H1 (cell line): ENCODE measurements around the gene DNAJC11. TPM values are rescaled to one million over a fixed set of nuclear protein-coding genes. Genes with fewer than 3 reads are reported as not detected.

ENCODE experiments used
- CTCF ChIA-PET: fragments of 300-600 bp; sonication (Branson Sonifier 250); formaldehyde crosslinking; loops from one replicate; lab custom pipeline; 2021; ENCODE audit not compliant: partially characterized antibody; lab: Charles Lee
- POLR2A ChIA-PET: fragments of 300-600 bp; sonication (Branson Sonifier 250); formaldehyde crosslinking; loops from one replicate; lab custom pipeline; 2021; ENCODE audit warnings: inconsistent platforms; ENCODE audit not compliant: partially characterized antibody; lab: Charles Lee
- DNase-seq, 2 experiments: peaks; one replicate each; pipeline versions ENCODE4 v3.0.0 to v3.0.0-alpha.2; 2010 to 2022; ENCODE audit warnings: low spot score in 2 of 2, low read depth in 1 of 2, mixed read lengths in 1 of 2
- FAIRE-seq: peaks from 2 replicates; lab custom pipeline; 2011; peaks lifted over from hg19 to GRCh38; lab: Jason Lieb, UNC
- H2AFZ ChIP-seq: 2 replicates; pipeline ENCODE4 v1.8.1; 2012; ENCODE audit warnings: low read length, inconsistent platforms
- H2AK5ac ChIP-seq: 2 replicates; pipeline ENCODE4 v1.6.1; 2013; ENCODE audit warnings: low read depth, low read length
- H2BK120ac ChIP-seq: replicated peaks from 2 replicates; pipeline ENCODE3; 2013; ENCODE audit warnings: low read depth, low read length, inconsistent platforms
- H2BK12ac ChIP-seq: 2 replicates; pipeline ENCODE4 v1.6.1; 2013; ENCODE audit warnings: low read depth, low read length
- H2BK15ac ChIP-seq: 2 replicates; pipeline ENCODE4 v1.6.1; 2013; ENCODE audit warnings: low read length
- H2BK20ac ChIP-seq: 2 replicates; pipeline ENCODE4 v1.6.1; 2013; ENCODE audit warnings: low read length
- H2BK5ac ChIP-seq: 2 replicates; pipeline ENCODE4 v1.6.1; 2013; ENCODE audit warnings: low read depth, low read length
- H3K14ac ChIP-seq: 2 replicates; pipeline ENCODE4 v1.6.1; 2013; ENCODE audit warnings: inconsistent platforms; ENCODE audit not compliant: insufficient read length
- H3K18ac ChIP-seq: 2 replicates; pipeline ENCODE4 v1.6.1; 2013; ENCODE audit warnings: low read length; ENCODE audit errors: extremely low read depth
- H3K23ac ChIP-seq: 2 replicates; pipeline ENCODE4 v1.6.1; 2013; ENCODE audit warnings: inconsistent platforms; ENCODE audit not compliant: insufficient read length
- H3K23me2 ChIP-seq: 2 replicates; pipeline ENCODE4 v1.6.1; 2013; ENCODE audit warnings: low read depth, low read length
- H3K27ac ChIP-seq: 2 replicates; pipeline ENCODE4 v1.6.1; 2011; ENCODE audit warnings: low read depth, low read length, inconsistent platforms
- H3K27me3 ChIP-seq, 4 experiments: replicated peaks in 1 of 4; 1 replicate in 1 of 4; 2 replicates in 3 of 4; pipeline versions ENCODE4 v1.6.1 to v1.8.1; 2011 to 2013; ENCODE audit warnings: low read length in 3 of 4, mild to moderate bottlenecking in 3 of 4, inconsistent platforms in 2 of 4, mixed read lengths in 2 of 4, moderate library complexity in 1 of 4; ENCODE audit not compliant: control insufficient read depth in 3 of 4, insufficient read depth in 3 of 4; ENCODE audit errors: extremely low read depth in 1 of 4
- H3K36me3 ChIP-seq, 4 experiments: 2 replicates each; pipeline versions ENCODE4 v1.6.1 to v1.8.1; 2011 to 2013; ENCODE audit warnings: mild to moderate bottlenecking in 4 of 4, low read length in 3 of 4, moderate library complexity in 2 of 4, control low read depth in 1 of 4, inconsistent platforms in 1 of 4; ENCODE audit not compliant: insufficient read depth in 4 of 4, control insufficient read depth in 2 of 4
- H3K4ac ChIP-seq: replicated peaks from 2 replicates; pipeline ENCODE3; 2013; ENCODE audit warnings: low read length, low read depth, mixed read lengths, inconsistent platforms; ENCODE audit not compliant: insufficient read length
- H3K4me1 ChIP-seq, 4 experiments: replicated peaks in 1 of 4; 1 replicate in 1 of 4; 2 replicates in 3 of 4; pipeline versions ENCODE4 v1.6.1 to v1.8.1; 2011 to 2013; ENCODE audit warnings: low read length in 3 of 4, inconsistent platforms in 2 of 4, mixed read lengths in 1 of 4; ENCODE audit not compliant: insufficient read depth in 4 of 4, control insufficient read depth in 3 of 4
- H3K4me2 ChIP-seq, 2 experiments: 2 replicates each; pipeline versions ENCODE4 v1.6.1 to v1.8.1; 2011 to 2013; ENCODE audit warnings: low read depth in 2 of 2, low read length in 2 of 2, control low read depth in 1 of 2, inconsistent platforms in 1 of 2, mild to moderate bottlenecking in 1 of 2; ENCODE audit not compliant: insufficient read depth in 1 of 2
- H3K4me3 ChIP-seq, 4 experiments: fragments of 200-600, 300-600 bp in 1 of 4; sonication (generic), shearing (Covaris generic), sonication (Bioruptor Twin) in 1 of 4; 2 replicates each; pipeline versions ENCODE4 v1.5.1 to v1.8.1; 2011 to 2016; ENCODE audit warnings: low read length in 4 of 4, low read depth in 3 of 4, control low read depth in 2 of 4, inconsistent platforms in 2 of 4, mild to moderate bottlenecking in 2 of 4, mixed read lengths in 1 of 4, moderate library complexity in 1 of 4; ENCODE audit not compliant: insufficient read depth in 2 of 4; ENCODE audit errors: extremely low read depth in 1 of 4
- H3K56ac ChIP-seq: replicated peaks from 2 replicates; pipeline ENCODE3; 2013; ENCODE audit warnings: low read depth, mild to moderate bottlenecking, mixed read lengths, low read length, inconsistent platforms; ENCODE audit not compliant: insufficient read length
- H3K79me1 ChIP-seq: 2 replicates; pipeline ENCODE4 v1.6.1; 2013; ENCODE audit warnings: low read depth, low read length, control low read depth
- H3K79me2 ChIP-seq, 2 experiments: 2 replicates each; pipeline versions ENCODE4 v1.6.1 to v1.8.1; 2012 to 2013; ENCODE audit warnings: low read length in 2 of 2, mild to moderate bottlenecking in 2 of 2, inconsistent platforms in 1 of 2; ENCODE audit not compliant: insufficient read depth in 2 of 2, control insufficient read depth in 1 of 2
- H3K9ac ChIP-seq, 4 experiments: replicated peaks in 1 of 4; 1 replicate in 1 of 4; 2 replicates in 3 of 4; pipeline versions ENCODE4 v1.6.1 to v1.8.1; 2011 to 2013; ENCODE audit warnings: low read depth in 3 of 4, low read length in 3 of 4, control low read depth in 2 of 4, mild to moderate bottlenecking in 2 of 4, moderate library complexity in 2 of 4, inconsistent platforms in 1 of 4; ENCODE audit errors: extremely low read depth in 1 of 4
- H3K9me3 ChIP-seq, 2 experiments: 2 replicates each; pipeline versions ENCODE4 v1.6.1 to v1.8.1; 2012 to 2013; ENCODE audit warnings: mild to moderate bottlenecking in 2 of 2, moderate library complexity in 2 of 2, control low read depth in 1 of 2, inconsistent platforms in 1 of 2, low read depth in 1 of 2, low read length in 1 of 2, mixed read lengths in 1 of 2; ENCODE audit not compliant: insufficient read depth in 2 of 2
- H4K20me1 ChIP-seq, 2 experiments: replicated peaks in 1 of 2; 2 replicates each; pipeline versions ENCODE3 to v1.8.1; 2011 to 2013; ENCODE audit warnings: inconsistent platforms in 2 of 2, low read length in 2 of 2, mild to moderate bottlenecking in 1 of 2; ENCODE audit not compliant: insufficient read depth in 2 of 2, control insufficient read depth in 1 of 2
- H4K5ac ChIP-seq: 2 replicates; pipeline ENCODE4 v1.6.1; 2013; ENCODE audit warnings: low read length, low read depth, mixed read lengths, inconsistent platforms; ENCODE audit not compliant: insufficient read length
- H4K8ac ChIP-seq: 2 replicates; pipeline ENCODE4 v1.8.0; 2013; ENCODE audit warnings: mild to moderate bottlenecking, moderate library complexity, low read length, inconsistent platforms; ENCODE audit not compliant: insufficient read depth; ENCODE audit errors: extremely low read depth
- H4K91ac ChIP-seq: replicated peaks from 2 replicates; pipeline ENCODE3; 2013; ENCODE audit warnings: low read length, mixed read lengths, inconsistent platforms; ENCODE audit not compliant: insufficient read length
- BRCA1 ChIP-seq: IDR thresholded peaks from 2 replicates; pipeline ENCODE4 v1.6.1; 2012; ENCODE audit warnings: low read depth, low read length, improper control_type of control experiment
- EZH2 ChIP-seq: fragments of 200-600 bp; sonication (generic); IDR thresholded peaks from 2 replicates; pipeline ENCODE4 v1.7.1; 2012; ENCODE audit warnings: low read depth, mild to moderate bottlenecking, moderate library complexity, low read length, inconsistent platforms; ENCODE audit not compliant: severe bottlenecking
- JUN ChIP-seq: IDR thresholded peaks from 2 replicates; pipeline ENCODE4 v1.6.1; 2011; ENCODE audit warnings: low read depth, mild to moderate bottlenecking, improper control_type of control experiment, low read length
- KDM1A ChIP-seq: fragments of 200-600, 300-600 bp; sonication (generic); IDR thresholded peaks from 2 replicates; pipeline ENCODE4 v1.7.1; 2016; ENCODE audit warnings: mild to moderate bottlenecking, low read length, borderline replicate concordance
- PHF8 ChIP-seq: fragments of 200-600 bp; sonication (generic); conservative IDR thresholded peaks from 2 replicates; pipeline ENCODE4 v1.7.1; 2012; ENCODE audit warnings: low read depth, mild to moderate bottlenecking, inconsistent platforms, low read length, moderate library complexity
- POLR2A ChIP-seq, 2 experiments: IDR thresholded peaks; 1 replicate in 1 of 2; 2 replicates in 1 of 2; pipeline ENCODE4 v1.6.1; 2011; ENCODE audit warnings: low read depth in 2 of 2, low read length in 2 of 2, mild to moderate bottlenecking in 2 of 2; ENCODE audit errors: control extremely low read depth in 1 of 2
- POLR2AphosphoS5 ChIP-seq: IDR thresholded peaks from 2 replicates; pipeline ENCODE4 v1.6.1; 2011; ENCODE audit warnings: low read depth, low read length
- RFX5 ChIP-seq: IDR thresholded peaks from 2 replicates; pipeline ENCODE4 v1.6.1; 2011; ENCODE audit warnings: low read depth, low read length, improper control_type of control experiment, borderline replicate concordance
- RXRA ChIP-seq: IDR thresholded peaks from 2 replicates; pipeline ENCODE4 v1.6.1; 2011; ENCODE audit warnings: low read depth, mild to moderate bottlenecking, low read length, moderate library complexity; ENCODE audit not compliant: insufficient read depth
- SIN3A ChIP-seq, 2 experiments: IDR thresholded peaks in 1 of 2; conservative IDR thresholded peaks in 1 of 2; 2 replicates each; pipeline ENCODE4 v1.6.1; 2011 to 2012; ENCODE audit warnings: low read length in 2 of 2, improper control_type of control experiment in 1 of 2, low read depth in 1 of 2, mild to moderate bottlenecking in 1 of 2
- TAF7 ChIP-seq: optimal IDR thresholded peaks from 2 replicates; pipeline ENCODE3; 2011; ENCODE audit warnings: low read depth, mild to moderate bottlenecking, inconsistent platforms, low read length, moderate library complexity, borderline replicate concordance
- WGBS, 2 experiments: shearing (Covaris generic) in 1 of 2; methylation state at CpG; one replicate each; pipeline versions ENCODE4 v1.1.6 to v1.1.7; 2013 to 2015; ENCODE audit warnings: low lambda C conversion rate in 2 of 2, mixed read lengths in 2 of 2, inconsistent platforms in 1 of 2, low coverage in 1 of 2, missing lambda C conversion rate in 1 of 2; ENCODE audit not compliant: insufficient replicate concordance in 2 of 2, insufficient coverage in 1 of 2, insufficient read length in 1 of 2; ENCODE audit errors: extremely low coverage in 1 of 2, missing lambda C conversion rate in 1 of 2; 5-methylcytosine and 5-hydroxymethylcytosine counted together
- polyA plus RNA-seq, 7 experiments: library from polyadenylated mRNA; depleted of rRNA in 3 of 7; stranded (reverse) in 5 of 7; unstranded in 2 of 7; fragments of >200 nt in 5 of 7; fragments of 200-250 nt in 2 of 7; gene quantifications; 1 replicate in 5 of 7; 2 replicates in 1 of 7; 4 replicates in 1 of 7; pipeline versions ENCODE4 v1.2.1 to v1.2.3, GENCODE V29; 2011 to 2013; ENCODE audit warnings: missing spikeins in 2 of 7, mixed read lengths in 2 of 7
- total RNA-seq: library from RNA; stranded (reverse); fragmentation: NEBNext Ultra II Directional; extraction: Animal tissue kit (Norgen Biotek cat#: 25700); gene quantifications from 2 replicates; pipeline ENCODE4 v1.2.1, GENCODE V29; 2021

Gene DNAJC11
- total and polyA plus RNA-seq, 2 of the 8 experiments (the other 6 are each of a cell fraction or from before 2014, with no cell fraction given) = 43.9 to 90.9 TPM

DNA sequence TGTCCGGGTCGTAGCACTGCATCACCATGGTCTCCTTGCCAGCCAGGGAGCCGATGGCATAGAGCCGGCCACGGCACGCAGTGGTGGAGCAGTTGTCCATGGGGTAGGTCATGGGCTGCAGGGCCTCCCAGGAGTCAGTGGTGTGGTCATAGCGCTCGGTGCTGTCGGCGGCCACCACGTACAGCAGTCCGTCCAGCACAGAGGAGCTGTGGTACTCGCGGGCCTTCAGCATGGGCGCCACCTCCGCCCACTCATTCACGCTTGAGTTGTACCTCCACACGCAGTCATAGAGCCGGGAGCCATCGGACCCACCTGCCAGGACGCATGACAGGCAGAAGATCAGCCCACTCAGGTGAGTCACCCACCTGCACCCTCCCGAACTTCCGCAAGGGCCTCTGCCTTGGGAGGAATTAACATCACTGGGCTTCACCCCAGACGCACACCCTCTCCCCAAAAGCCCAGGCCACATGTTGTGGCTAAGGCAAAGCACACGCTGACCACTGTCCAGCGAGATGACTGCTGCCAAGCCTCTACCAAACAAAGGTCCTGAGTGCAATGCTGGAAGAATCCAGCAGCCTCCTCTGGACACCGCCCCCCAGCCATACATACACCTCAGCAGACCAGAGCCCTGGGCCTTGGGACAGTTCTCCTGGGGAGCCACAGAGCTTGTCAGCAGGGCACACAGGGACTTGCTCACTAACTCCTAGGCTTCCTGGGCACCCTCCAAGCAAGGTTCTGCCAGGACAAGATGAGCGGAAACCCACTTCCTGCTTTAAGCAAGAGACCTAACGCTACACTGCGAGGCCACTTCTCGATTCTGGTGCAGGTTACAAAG is 102.3 kb downstream of the DNAJC11 start:
- H4K20me1 ChIP-seq = peaks cover 27 to 38% of the 10 kb centered on the region in 2 experiments
- H3K4me3 ChIP-seq = no peak overlapping the region
- peaks cover 22 to 55% of the 10 kb centered on the region in 2 experiments; a peak in 3 of 4 replicates for H3K79me2 ChIP-seq
- no peak overlapping the region for H2AFZ ChIP-seq
- ChIA-PET CTCF (interaction anchor here (0.7 to 3.3 kb wide), 11 partner anchors 10 to 47 kb away, joined by 3 to 16 read pairs (median 4); partner anchors contain the start of genes TAS1R1 and THAP3), POLR2A (interaction anchor here (1.0 to 10.8 kb wide), 6 partner anchors 11 to 45 kb away, joined by 3 to 196 read pairs (median 56); partner anchors contain the start of genes NOL9, TAS1R1, THAP3 and ZBTB48)
- H4K8ac ChIP-seq = peak overlapping the region; percentile 62; the same call in 1 of the 2 replicates
- H3K36me3 ChIP-seq = peaks cover 10 to 30% (median 28%) of the 10 kb centered on the region in 4 experiments; a peak in 7 of 8 replicates
- no peak overlapping the region for H3K23ac ChIP-seq
- no peak overlapping the region for H2BK15ac ChIP-seq
- no peak overlapping the region for H3K18ac ChIP-seq
- H2BK5ac ChIP-seq = no peak overlapping the region; the same call in 1 of the 2 replicates
- DNase-seq (no peak), FAIRE-seq (no peak)
- H2BK120ac ChIP-seq = no peak overlapping the region
- no peak overlapping the region for H3K14ac ChIP-seq
- H4K91ac ChIP-seq = no peak overlapping the region
- peak overlapping the region; percentile 4 to 91; a peak in 3 of 4 replicates for H3K4me2 ChIP-seq
- H3K4me1 ChIP-seq = peaks cover 0 to 13% (median 9%) of the 10 kb centered on the region in 4 experiments; a peak in 6 of 7 replicates
- no peaks in the 10 kb centered on the region for H3K9me3 ChIP-seq
- H3K4ac ChIP-seq = no peak overlapping the region
- peaks cover 18% of the 10 kb centered on the region for H3K23me2 ChIP-seq
- no peak overlapping the region for H4K5ac ChIP-seq
- no peak overlapping the region for H3K9ac ChIP-seq
- H2BK12ac ChIP-seq = no peak overlapping the region
- 92% methylated on average over 26 of the region's 31 CpGs; no CpG with 5 or more reads in 1 of the 2 experiments for WGBS, 2 experiments
- no peak overlapping the region for H2BK20ac ChIP-seq
- no peak overlapping the region for H3K27ac ChIP-seq
- H3K79me1 ChIP-seq = peaks cover 21% of the 10 kb centered on the region
- H3K27me3 ChIP-seq = no peaks in the 10 kb centered on the region; a peak in 1 of 7 replicates
- no peak overlapping the region for H3K56ac ChIP-seq
- no peak overlapping the region for H2AK5ac ChIP-seq
- TF ChIP-seq KDM1A = no peak
- TF ChIP-seq POLR2A (IDR thresholded peaks at IDR 0.05; ENCODE audit: control extremely low read depth in 1 of 2, low read depth in 2 of 2, low read length in 2 of 2) = peak in 1 of 2 experiments; percentile 30; a peak in 1 of 3 replicates
- TF ChIP-seq BRCA1 = no peak
- no peak for TF ChIP-seq RFX5
- TF ChIP-seq PHF8 = no peak
- TF ChIP-seq SIN3A (conservative IDR thresholded peaks at IDR 0.05 in 1 of 2, IDR thresholded peaks at IDR 0.05 in 1 of 2; ENCODE audit: low read depth in 1 of 2, low read length in 2 of 2) = no peak
- TF ChIP-seq TAF7 = no peak
- no peak for TF ChIP-seq JUN
- no peak for TF ChIP-seq RXRA
- 0 out of 2 replicates have a peak, but pooled peaks have one; percentile 36 for TF ChIP-seq POLR2AphosphoS5
- TF ChIP-seq EZH2 = no peak
